ENCODE data around the gene PEX16.

The PEX16 gene

DNA sequence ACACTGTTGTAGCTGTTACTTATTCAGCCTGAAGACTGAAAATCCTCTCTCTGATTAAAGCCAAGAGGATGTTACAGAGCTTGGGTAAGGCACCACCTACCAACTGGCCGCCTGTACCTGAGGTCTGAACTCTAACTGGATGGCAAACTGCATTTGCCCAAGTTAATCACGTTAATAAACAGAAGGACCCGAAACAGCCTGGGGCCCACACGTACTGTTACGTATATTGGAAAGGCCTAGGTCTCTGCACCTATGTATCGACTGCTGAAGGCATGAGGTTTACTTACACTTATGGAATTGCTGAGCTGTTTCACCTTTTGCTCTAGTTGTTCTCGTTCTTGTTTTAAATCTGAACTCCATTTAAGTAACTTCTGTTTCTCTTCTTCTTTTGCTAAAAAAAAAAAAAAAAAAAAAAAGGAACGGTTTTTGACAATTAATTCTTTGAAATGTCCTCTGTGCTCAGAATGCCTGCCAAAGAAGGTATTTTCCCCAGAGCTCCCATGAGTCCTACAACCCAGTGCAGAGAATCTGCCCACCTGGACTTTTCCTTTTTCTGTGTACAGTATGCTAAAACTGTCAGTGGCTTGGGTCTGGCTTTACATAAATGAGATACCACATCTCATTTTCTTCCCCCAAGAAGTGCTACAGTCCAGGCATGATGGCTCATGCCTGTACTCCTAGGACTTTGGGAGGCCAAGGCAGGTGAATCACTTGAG is 17.8 kb upstream of the PEX16 start:
- H3K36me3 Mint-ChIP-seq: peaks cover 4% of the 10 kb centered on the region
- DNase-seq (ENCODE audit: low spot score in 2 of 2) (no peak), ATAC-seq (ENCODE audit: low read depth) (peak; percentile 12)
- H3K27me3 Mint-ChIP-seq: no peaks in the 10 kb centered on the region
- no peak overlapping the region for H3K27ac Mint-ChIP-seq
- H3K4me3 Mint-ChIP-seq: peak overlapping the region; percentile 39
- H3K9me3 Mint-ChIP-seq: no peaks in the 10 kb centered on the region
- peaks cover 54% of the 10 kb centered on the region for H3K4me1 Mint-ChIP-seq

DNA sequence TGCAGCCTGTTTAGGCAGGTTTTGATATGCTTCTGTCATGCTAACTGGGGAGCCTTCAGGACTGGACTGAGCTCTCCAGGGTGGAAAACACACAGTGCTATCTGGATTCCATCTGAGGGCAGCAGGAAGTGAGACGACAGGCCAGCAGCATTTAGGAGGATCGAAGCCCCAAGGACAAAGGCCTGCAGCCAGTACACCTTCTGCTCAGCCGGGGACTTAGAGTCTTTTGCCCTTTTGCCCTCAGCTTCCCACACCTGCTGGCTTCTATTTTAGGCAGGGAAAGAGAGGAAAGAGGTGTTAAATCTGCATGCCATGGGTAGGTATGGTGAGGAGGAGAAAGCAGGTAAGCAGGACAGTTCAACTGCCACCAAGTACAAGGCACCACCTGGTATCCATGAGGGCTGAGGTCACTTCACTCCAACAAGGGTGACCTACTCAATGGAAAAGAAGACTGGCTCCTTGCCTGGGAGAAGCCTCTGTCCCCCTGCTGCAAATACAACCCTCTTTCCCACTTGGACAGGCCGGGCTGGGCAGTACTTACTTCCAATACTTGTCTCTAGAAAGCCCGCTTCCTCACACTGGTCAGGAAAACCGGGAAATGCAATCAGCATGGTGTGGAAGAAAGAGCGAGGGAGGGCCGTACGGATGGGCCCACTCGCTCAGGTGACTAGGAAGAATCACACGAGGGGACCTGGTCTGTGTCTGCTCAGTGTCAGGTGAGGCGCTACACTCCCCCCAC is 17.1 kb upstream of the PEX16 start:
- ATAC-seq (ENCODE audit: low read depth): no peak
- Mint-ChIP-seq H3K36me3 (peaks cover 4% of the 10 kb centered on the region), H3K27me3 (no peaks in the 10 kb centered on the region), H3K4me1 (peaks cover 60% of the 10 kb centered on the region), H3K4me3 (peak overlapping the region; percentile 21), H3K9me3 (no peaks in the 10 kb centered on the region), H3K27ac (no peak overlapping the region)
- no peak for DNase-seq (ENCODE audit: low spot score in 2 of 2)

- peak overlapping the region; percentile 86 for H3K4me3 Mint-ChIP-seq
- H3K27ac Mint-ChIP-seq: peak overlapping the region; percentile 86
- H3K4me1 Mint-ChIP-seq: peaks cover 58% of the 10 kb centered on the region
- no peaks in the 10 kb centered on the region for H3K27me3 Mint-ChIP-seq
- H3K9me3 Mint-ChIP-seq: no peaks in the 10 kb centered on the region
- DNase-seq (ENCODE audit: low spot score in 2 of 2) (no peak), ATAC-seq (ENCODE audit: low read depth) (no peak)
- H3K36me3 Mint-ChIP-seq: peaks cover 4% of the 10 kb centered on the region
These were observed 16.3 kb upstream of the PEX16 start for GRCh38 chr11:45933846-45934579.

DNA sequence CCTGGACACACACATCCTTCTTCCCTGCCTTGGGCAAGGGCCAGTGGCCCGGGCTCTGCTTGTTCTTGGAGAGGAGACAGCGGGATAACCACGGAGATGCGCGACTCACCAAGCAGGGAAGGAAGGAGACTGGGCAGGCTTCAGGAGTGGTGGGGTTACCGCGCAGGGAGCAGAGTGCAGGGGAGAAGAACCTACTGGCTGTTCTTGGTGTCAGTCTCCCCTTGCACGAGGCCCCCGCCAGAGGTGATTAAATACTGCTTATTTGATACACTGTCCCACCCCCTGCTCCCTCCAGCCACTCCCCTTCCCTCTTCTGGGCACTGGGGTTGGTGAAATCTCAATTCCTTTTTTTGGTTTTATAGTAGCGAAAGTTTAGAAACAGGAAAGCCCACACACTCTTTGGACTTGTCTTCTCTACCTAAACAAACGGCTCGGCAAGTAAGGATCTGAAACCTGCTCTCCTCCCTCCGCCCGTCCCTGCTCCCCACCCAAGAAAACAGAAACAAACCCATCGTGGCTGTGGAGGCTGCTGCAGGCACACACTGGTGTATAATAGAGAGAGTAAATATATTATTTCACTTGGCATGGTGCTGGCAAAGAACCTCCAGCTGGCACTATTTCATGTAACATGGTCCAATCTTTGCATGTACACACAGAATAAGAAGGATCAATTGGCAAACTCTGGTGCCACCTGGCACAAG is 15.6 kb upstream of the PEX16 start:
- Mint-ChIP-seq H3K9me3 (no peaks in the 10 kb centered on the region), H3K36me3 (peaks cover 4% of the 10 kb centered on the region), H3K4me1 (peaks cover 59% of the 10 kb centered on the region), H3K27me3 (no peaks in the 10 kb centered on the region), H3K27ac (peak overlapping the region; percentile 86), H3K4me3 (peak overlapping the region; percentile 86)
- peak; percentile 43 for ATAC-seq (ENCODE audit: low read depth)
- peak in 1 of 2 donors; percentile 56 for DNase-seq (ENCODE audit: low spot score in 2 of 2)

DNA sequence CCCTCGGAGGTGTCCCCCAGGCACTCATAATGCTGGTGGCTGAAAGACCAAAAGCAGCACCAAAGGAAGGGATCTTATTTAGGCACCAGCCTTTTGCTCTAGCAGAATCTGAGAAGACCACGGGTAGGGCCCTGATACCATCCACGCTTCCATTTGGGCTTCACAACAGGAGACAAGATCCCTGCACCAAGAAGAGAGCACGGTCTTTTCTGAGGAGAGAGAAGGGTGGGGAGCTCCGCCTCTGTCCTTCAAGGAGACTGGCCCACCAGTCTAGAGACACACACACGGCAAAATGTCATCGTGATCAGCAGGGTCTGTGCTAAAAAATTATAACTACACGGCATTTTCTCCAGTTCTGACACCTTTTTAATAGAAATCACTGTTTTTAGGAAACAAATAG is 14.5 kb upstream of the PEX16 start:
- peaks cover 63% of the 10 kb centered on the region for H3K4me1 Mint-ChIP-seq
- no peaks in the 10 kb centered on the region for H3K9me3 Mint-ChIP-seq
- H3K27ac Mint-ChIP-seq: peak overlapping the region; percentile 95
- no peak for ATAC-seq (ENCODE audit: low read depth)
- H3K36me3 Mint-ChIP-seq: peaks cover 12% of the 10 kb centered on the region
- H3K4me3 Mint-ChIP-seq: peak overlapping the region; percentile 86
- no peaks in the 10 kb centered on the region for H3K27me3 Mint-ChIP-seq
- no peak for DNase-seq (ENCODE audit: low spot score in 2 of 2)

- Mint-ChIP-seq H3K9me3 (no peaks in the 10 kb centered on the region), H3K4me1 (peaks cover 64% of the 10 kb centered on the region), H3K27ac (peak overlapping the region; percentile 95), H3K36me3 (peaks cover 12% of the 10 kb centered on the region), H3K4me3 (peak overlapping the region; percentile 86), H3K27me3 (no peaks in the 10 kb centered on the region)
- no peak for DNase-seq (ENCODE audit: low spot score in 2 of 2)
- ATAC-seq (ENCODE audit: low read depth): no peak
These were observed 14.1 kb upstream of the PEX16 start for GRCh38 chr11:45931739-45932138.

GRCh38 chr11:45930951-45931570 is 13.4 kb upstream of the PEX16 start:
- ATAC-seq (ENCODE audit: low read depth) (no peak), DNase-seq (ENCODE audit: low spot score in 2 of 2) (no peak)
- Mint-ChIP-seq H3K27me3 (no peaks in the 10 kb centered on the region), H3K27ac (peak overlapping the region; percentile 95), H3K4me1 (peaks cover 60% of the 10 kb centered on the region), H3K36me3 (peaks cover 12% of the 10 kb centered on the region), H3K9me3 (no peaks in the 10 kb centered on the region), H3K4me3 (peak overlapping the region; percentile 86)

- peaks cover 12% of the 10 kb centered on the region for H3K36me3 Mint-ChIP-seq
- peaks cover 54% of the 10 kb centered on the region for H3K4me1 Mint-ChIP-seq
- peak; percentile 80 to 84 for DNase-seq (ENCODE audit: low spot score in 2 of 2)
- H3K27me3 Mint-ChIP-seq: no peaks in the 10 kb centered on the region
- peak overlapping the region; percentile 95 for H3K27ac Mint-ChIP-seq
- H3K4me3 Mint-ChIP-seq: peak overlapping the region; percentile 86
- H3K9me3 Mint-ChIP-seq: no peaks in the 10 kb centered on the region
- ATAC-seq (ENCODE audit: low read depth): peak; percentile 88
These were observed 12.5 kb upstream of the PEX16 start for GRCh38 chr11:45930031-45930794.

- Mint-ChIP-seq H3K27me3 (no peaks in the 10 kb centered on the region), H3K4me1 (peaks cover 54% of the 10 kb centered on the region), H3K9me3 (no peaks in the 10 kb centered on the region), H3K36me3 (peaks cover 15% of the 10 kb centered on the region), H3K27ac (peak overlapping the region; percentile 95), H3K4me3 (peak overlapping the region; percentile 86)
- no peak for DNase-seq (ENCODE audit: low spot score in 2 of 2)
- ATAC-seq (ENCODE audit: low read depth): no peak
These were observed 11.9 kb upstream of the PEX16 start for GRCh38 chr11:45929486-45930030.

DNA sequence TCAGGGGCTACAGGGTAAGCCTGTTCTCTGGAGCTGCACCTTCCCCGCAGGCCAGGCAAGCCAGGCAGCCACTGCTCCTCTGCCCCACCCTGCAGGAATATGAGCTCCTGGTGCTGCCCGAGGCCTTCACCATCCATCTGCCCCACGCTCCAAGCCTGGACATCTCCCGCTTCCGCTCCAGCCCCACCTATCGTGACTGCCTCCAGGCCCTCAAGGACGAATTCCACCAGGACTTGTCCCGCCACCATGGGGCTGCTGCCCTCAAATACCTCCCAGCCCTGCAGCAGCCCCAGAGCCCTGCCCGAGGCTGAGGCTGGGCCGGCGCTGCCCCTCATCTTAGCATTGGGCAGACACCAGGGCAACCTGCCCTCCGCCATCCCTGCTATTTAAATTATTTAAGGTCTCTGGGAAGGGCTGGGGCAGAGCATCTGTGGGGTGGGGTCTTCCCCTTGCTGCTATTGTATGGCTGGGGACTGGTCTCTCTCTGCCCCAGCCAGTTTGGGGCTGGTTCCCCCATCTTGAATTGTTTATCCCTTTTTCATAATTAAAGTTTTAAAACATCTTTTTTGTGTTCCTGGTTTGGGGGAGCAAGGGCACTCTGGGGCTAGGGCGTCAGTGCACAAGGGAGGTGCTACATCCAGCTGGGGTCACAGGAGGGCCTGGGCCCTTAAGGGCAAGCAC is 11.0 kb upstream of the PEX16 start:
- Mint-ChIP-seq H3K27me3 (no peaks in the 10 kb centered on the region), H3K4me1 (peaks cover 55% of the 10 kb centered on the region), H3K4me3 (peak overlapping the region; percentile 28), H3K36me3 (peaks cover 19% of the 10 kb centered on the region), H3K27ac (peak overlapping the region; percentile 95), H3K9me3 (no peaks in the 10 kb centered on the region)
- no peak for DNase-seq (ENCODE audit: low spot score in 2 of 2)
- no peak for ATAC-seq (ENCODE audit: low read depth)

- no peaks in the 10 kb centered on the region for H3K9me3 Mint-ChIP-seq
- peaks cover 50% of the 10 kb centered on the region for H3K4me1 Mint-ChIP-seq
- peaks cover 21% of the 10 kb centered on the region for H3K36me3 Mint-ChIP-seq
- H3K27ac Mint-ChIP-seq: peak overlapping the region; percentile 9
- DNase-seq (ENCODE audit: low spot score in 2 of 2) (no peak), ATAC-seq (ENCODE audit: low read depth) (no peak)
- H3K27me3 Mint-ChIP-seq: no peaks in the 10 kb centered on the region
- no peak overlapping the region for H3K4me3 Mint-ChIP-seq
These were observed 10.2 kb upstream of the PEX16 start for GRCh38 chr11:45927684-45928413.

DNA sequence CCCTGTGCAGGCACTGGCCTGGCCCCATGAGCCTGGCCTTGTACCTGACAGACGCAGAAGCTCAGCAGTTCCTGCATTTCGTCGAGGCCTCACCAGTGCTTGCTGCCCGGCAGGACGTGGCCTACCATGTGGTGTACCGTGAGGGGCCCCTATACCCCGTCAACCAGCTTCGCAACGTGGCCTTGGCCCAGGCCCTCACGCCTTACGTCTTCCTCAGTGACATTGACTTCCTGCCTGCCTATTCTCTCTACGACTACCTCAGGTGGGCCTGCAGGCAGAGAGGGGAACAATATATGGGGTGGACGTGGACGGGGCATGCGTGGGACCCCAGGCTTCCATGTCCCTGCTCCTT is 9.6 kb upstream of the PEX16 start:
- H3K4me1 Mint-ChIP-seq: peaks cover 47% of the 10 kb centered on the region
- H3K27ac Mint-ChIP-seq: peak overlapping the region; percentile 9
- H3K4me3 Mint-ChIP-seq: no peak overlapping the region
- no peaks in the 10 kb centered on the region for H3K9me3 Mint-ChIP-seq
- H3K36me3 Mint-ChIP-seq: peaks cover 21% of the 10 kb centered on the region
- DNase-seq (ENCODE audit: low spot score in 2 of 2) (no peak), ATAC-seq (ENCODE audit: low read depth) (no peak)
- H3K27me3 Mint-ChIP-seq: no peaks in the 10 kb centered on the region
